Measurements from ENCODE around the gene SMC3. TPM values are rescaled to one million over a fixed set of nuclear protein-coding genes. Genes with fewer than 3 reads are reported as not detected.

The SMC3 gene
- total RNA-seq, 3 donors from 2014 or later: 26.6 to 37.8 (median 37.0) TPM

DNA sequence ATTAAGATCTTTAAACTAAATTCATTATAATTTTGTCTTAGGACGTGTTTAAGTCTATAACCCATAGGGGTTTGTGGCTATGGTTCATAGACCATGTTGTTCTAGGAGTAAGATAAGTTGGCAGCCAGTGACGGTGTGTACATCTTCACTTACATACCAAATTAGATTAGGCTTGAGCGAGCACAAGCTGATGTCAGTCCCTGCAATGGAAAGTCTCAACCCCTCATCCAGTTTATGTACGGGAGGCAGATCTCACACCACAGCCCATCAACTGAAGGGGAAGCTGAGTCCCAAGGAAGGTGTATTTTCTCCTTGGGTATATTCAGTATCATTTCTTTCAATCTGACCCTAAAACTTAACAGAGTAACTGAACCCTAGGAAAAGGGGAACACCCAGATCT, 5.1 kb upstream of the SMC3 start:
- intact Hi-C loops (cut with DNase I; ENCODE audit: low total_unique reads): loop anchor here (10.0 kb wide), 1 partner anchor 258 kb away; the partner anchor contains the start of gene SMNDC1
- Histone ChIP-seq H3K36me3 (no peaks in the 10 kb centered on the region), H3K27ac (no peak overlapping the region), H3K4me1 (no peaks in the 10 kb centered on the region), H3K4me3 (no peak overlapping the region), H3K9me3 (no peaks in the 10 kb centered on the region), H3K27me3 (no peaks in the 10 kb centered on the region)
- no peak for TF ChIP-seq POLR2A (IDR thresholded peaks at IDR 0.05)
- TF ChIP-seq POLR2AphosphoS5 (IDR thresholded peaks at IDR 0.05): no peak
- TF ChIP-seq CTCF (IDR thresholded peaks at IDR 0.05): no peak
- no peak for DNase-seq (ENCODE audit: low spot score in 2 of 2)

DNA sequence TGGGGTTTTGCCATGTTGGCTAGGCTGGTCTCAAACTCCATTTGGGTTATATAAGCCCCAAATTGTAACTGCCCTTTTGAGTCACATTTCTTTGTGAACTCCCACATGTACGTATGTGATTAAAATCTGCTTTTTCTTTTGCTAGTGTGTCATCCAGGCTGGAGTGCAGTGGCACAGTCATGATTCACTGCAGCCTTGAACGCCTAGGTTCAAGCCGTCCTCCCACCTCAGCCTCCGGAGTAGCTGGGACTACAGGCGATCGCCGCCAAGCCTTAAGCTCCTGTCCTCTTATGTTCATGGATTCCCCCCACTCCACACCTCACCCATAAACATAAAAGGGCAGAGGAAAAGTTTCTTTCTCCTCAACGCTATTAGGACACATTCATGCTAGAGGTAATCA, 4.4 kb upstream of the SMC3 start:
- no peaks in the 10 kb centered on the region for H3K4me1 ChIP-seq
- no peak overlapping the region for H3K27ac ChIP-seq
- H3K9me3 ChIP-seq: no peaks in the 10 kb centered on the region
- no peaks in the 10 kb centered on the region for H3K27me3 ChIP-seq
- no peak for TF ChIP-seq POLR2AphosphoS5 (IDR thresholded peaks at IDR 0.05)
- TF ChIP-seq POLR2A (IDR thresholded peaks at IDR 0.05): no peak
- no peak for TF ChIP-seq CTCF (IDR thresholded peaks at IDR 0.05)
- intact Hi-C loops (cut with DNase I; ENCODE audit: low total_unique reads): loop anchor here (10.0 kb wide), 1 partner anchor 258 kb away; the partner anchor contains the start of gene SMNDC1
- DNase-seq (ENCODE audit: low spot score in 2 of 2): no peak
- no peak overlapping the region for H3K4me3 ChIP-seq
- H3K36me3 ChIP-seq: no peaks in the 10 kb centered on the region

GRCh38 chr10:110566472-110567200, 859 bp upstream of the SMC3 start:
- H3K9me3 ChIP-seq: no peaks in the 10 kb centered on the region
- peak overlapping the region; percentile 90 to 99 (median 97) for H3K4me3 ChIP-seq
- H3K4me1 ChIP-seq: no peaks in the 10 kb centered on the region
- no peak for DNase-seq (ENCODE audit: low spot score in 2 of 2)
- peak overlapping the region; percentile 90 to 92 for H3K27ac ChIP-seq
- TF ChIP-seq POLR2AphosphoS5 (IDR thresholded peaks at IDR 0.05): no peak
- no peak for TF ChIP-seq CTCF (IDR thresholded peaks at IDR 0.05)
- no peak for TF ChIP-seq POLR2A (IDR thresholded peaks at IDR 0.05)
- intact Hi-C loops (cut with DNase I; ENCODE audit: low total_unique reads): loop anchor here (10.0 kb wide), 1 partner anchor 262 kb away; the partner anchor contains the start of gene SMNDC1
- no peaks in the 10 kb centered on the region for H3K36me3 ChIP-seq
- no peaks in the 10 kb centered on the region for H3K27me3 ChIP-seq

- Histone ChIP-seq H3K4me1 (no peaks in the 10 kb centered on the region), H3K36me3 (no peaks in the 10 kb centered on the region), H3K4me3 (peak overlapping the region; percentile 90 to 99 (median 97)), H3K27ac (peak overlapping the region; percentile 90 to 92), H3K9me3 (no peaks in the 10 kb centered on the region), H3K27me3 (no peaks in the 10 kb centered on the region)
- peak in 1 of 2 donors; percentile 56 for DNase-seq (ENCODE audit: low spot score in 2 of 2)
- intact Hi-C loops (cut with DNase I; ENCODE audit: low total_unique reads): loop anchor here (10.0 kb wide), 1 partner anchor 263 kb away; the partner anchor contains the start of gene SMNDC1
- TF ChIP-seq POLR2A (IDR thresholded peaks at IDR 0.05) (no peak), CTCF (IDR thresholded peaks at IDR 0.05) (no peak), POLR2AphosphoS5 (IDR thresholded peaks at IDR 0.05) (no peak)
Observed at GRCh38 chr10:110568055-110568735, 700 bp downstream of the SMC3 start.

DNA sequence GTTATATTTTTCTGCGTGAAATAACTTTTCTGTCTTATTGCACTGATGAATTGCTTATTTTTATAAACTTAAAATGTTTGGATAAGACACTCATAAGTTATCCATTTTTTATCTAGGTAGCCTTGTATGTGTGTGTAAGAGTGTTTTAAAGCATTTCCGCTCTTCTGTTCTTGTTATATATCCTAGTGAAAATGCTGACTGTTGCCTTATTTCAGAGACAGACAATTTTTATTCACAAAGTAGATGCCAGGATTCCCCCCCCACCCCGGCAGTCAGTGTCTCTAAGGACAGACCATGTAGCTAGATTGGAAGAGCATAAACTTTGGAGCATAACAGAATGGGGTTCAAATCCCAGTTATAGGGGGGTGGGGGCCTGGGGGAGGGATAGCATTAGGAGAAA, 1.6 kb downstream of the SMC3 start:
- no peak overlapping the region for H3K27ac ChIP-seq
- DNase-seq (ENCODE audit: low spot score in 2 of 2): no peak
- H3K27me3 ChIP-seq: no peaks in the 10 kb centered on the region
- no peaks in the 10 kb centered on the region for H3K36me3 ChIP-seq
- H3K9me3 ChIP-seq: no peaks in the 10 kb centered on the region
- H3K4me1 ChIP-seq: no peaks in the 10 kb centered on the region
- peak overlapping the region; percentile 90 to 99 (median 97) for H3K4me3 ChIP-seq
- intact Hi-C loops (cut with DNase I; ENCODE audit: low total_unique reads): loop anchor here (10.0 kb wide), 1 partner anchor 264 kb away; the partner anchor contains the start of gene SMNDC1
- no peak for TF ChIP-seq POLR2A (IDR thresholded peaks at IDR 0.05)
- TF ChIP-seq CTCF (IDR thresholded peaks at IDR 0.05): no peak
- no peak for TF ChIP-seq POLR2AphosphoS5 (IDR thresholded peaks at IDR 0.05)

Data from breast epithelium (tissue), 4 donors.